HepG2 (cell line): ENCODE data around the gene STKLD1. TPM values are rescaled to one million over a fixed set of nuclear protein-coding genes. Genes with fewer than 3 reads are reported as not detected.

Source experiments
- AFF4 ChIP-seq: sonication (generic); formaldehyde crosslinking; IDR thresholded peaks from 2 replicates; pipeline ENCODE4 v1.4.0; 2020; ENCODE audit warnings: missing genetic modification reagents
- BCL3 ChIP-seq: sonication (generic); formaldehyde crosslinking; IDR thresholded peaks from 2 replicates; pipeline ENCODE4 v1.5.1; 2020; ENCODE audit warnings: mild to moderate bottlenecking, missing genetic modification reagents, moderate library complexity
- DNMT3B ChIP-seq: conservative IDR thresholded peaks from 2 replicates; pipeline ENCODE4 v1.6.1; 2016; ENCODE audit warnings: missing biosample characterization, control low read depth
- MAFF ChIP-seq: IDR thresholded peaks from 2 replicates; pipeline ENCODE4 v1.6.1; 2011; ENCODE audit warnings: low read depth, low read length, improper control_type of control experiment
- SP140L ChIP-seq: sonication (generic); formaldehyde crosslinking; IDR thresholded peaks from 2 replicates; pipeline ENCODE4 v1.4.0; 2020; ENCODE audit warnings: missing genetic modification reagents, borderline replicate concordance
- ZNF574 ChIP-seq: sonication (generic); formaldehyde crosslinking; IDR thresholded peaks from 2 replicates; pipeline ENCODE4 v1.4.0; 2020; ENCODE audit warnings: missing genetic modification reagents
- ZNF598 ChIP-seq: sonication (generic); formaldehyde crosslinking; IDR thresholded peaks from 2 replicates; pipeline ENCODE4 v1.5.1; 2020; ENCODE audit warnings: mild to moderate bottlenecking, missing genetic modification reagents, borderline replicate concordance
- ZNF703 ChIP-seq: sonication (generic); formaldehyde crosslinking; IDR thresholded peaks from 2 replicates; pipeline ENCODE4 v1.5.1; 2020; ENCODE audit warnings: missing genetic modification reagents, mild to moderate bottlenecking, moderate library complexity, borderline replicate concordance
- polyA plus RNA-seq, 8 experiments: library from polyadenylated mRNA; depleted of rRNA in 3 of 8; stranded (reverse) in 7 of 8; unstranded in 1 of 8; fragments of >200 nt; fragmentation: Illumina TruSeq in 4 of 8; extraction: Trizol in 4 of 8; gene quantifications; 2 replicates each; pipeline versions ENCODE4 v1.2.1 to v1.2.3, GENCODE V29; 2011 to 2016; ENCODE audit warnings: low read depth in 4 of 8, missing spikeins in 1 of 8, mixed read lengths in 1 of 8; ENCODE audit not compliant: insufficient read depth in 1 of 8
- total RNA-seq, 5 experiments: library from RNA; depleted of rRNA; stranded (reverse); fragments of >200 nt; fragmentation: Illumina TruSeq; extraction: Trizol; gene quantifications; 2 replicates each; pipeline ENCODE4 v1.2.3, GENCODE V29; 2016; ENCODE audit warnings: low read depth in 1 of 5
- TF ChIP-seq, protein P1 (sequence below): sonication (generic); formaldehyde crosslinking; IDR thresholded peaks from 2 replicates; pipeline ENCODE4 v1.5.0; 2020; ENCODE audit warnings: missing genetic modification reagents

STKLD1 gene
- total and polyA plus RNA-seq, 2 of the 13 experiments (the other 11 are each of a cell fraction or from before 2014, with no cell fraction given), result 1.5 to 2.2 TPM

- TF ChIP-seq ZNF574 (CRISPR knock-in tag) (no peak), ZNF703 (CRISPR knock-in tag) (no peak), DNMT3B (no peak), ZNF598 (CRISPR knock-in tag) (no peak), MAFF (no peak), SP140L (CRISPR knock-in tag) (no peak), AFF4 (CRISPR knock-in tag) (no peak), BCL3 (CRISPR knock-in tag) (no peak)
- TF ChIP-seq, protein P1, sequence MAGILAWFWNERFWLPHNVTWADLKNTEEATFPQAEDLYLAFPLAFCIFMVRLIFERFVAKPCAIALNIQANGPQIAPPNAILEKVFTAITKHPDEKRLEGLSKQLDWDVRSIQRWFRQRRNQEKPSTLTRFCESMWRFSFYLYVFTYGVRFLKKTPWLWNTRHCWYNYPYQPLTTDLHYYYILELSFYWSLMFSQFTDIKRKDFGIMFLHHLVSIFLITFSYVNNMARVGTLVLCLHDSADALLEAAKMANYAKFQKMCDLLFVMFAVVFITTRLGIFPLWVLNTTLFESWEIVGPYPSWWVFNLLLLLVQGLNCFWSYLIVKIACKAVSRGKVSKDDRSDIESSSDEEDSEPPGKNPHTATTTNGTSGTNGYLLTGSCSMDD (CRISPR knock-in tag), result no peak
- TF ChIP-seq, all 625 proteins: peak for 0
Observed at GRCh38 chr9:133453651-133454050, 77.5 kb downstream of the STKLD1 start (continued).
